HL-60/S4 treated with retinoic acid at 250 ng/mL for 4 days and 3 days (cell line): Measurements from ENCODE around the gene TLN1.

Experiments used
- in situ Hi-C: fragments of 300-500 bp; cut with MboI; formaldehyde crosslinking; loops from 2 replicates; pipeline ENCODE4 v1.7.0; 2022; ENCODE audit warnings: low sequenced_read_pairs

TLN1 gene

GRCh38 chr9:35756275-35757225, 24.6 kb upstream of the TLN1 start:
- in situ Hi-C loops, result no loop called here

- in situ Hi-C loops, result no loop called here
These were observed 23.1 kb upstream of the TLN1 start for GRCh38 chr9:35755071-35755470.

- in situ Hi-C loops, result no loop called here
These were observed 22.3 kb upstream of the TLN1 start, which contains the start of gene MSMP for GRCh38 chr9:35754264-35754663. Gene MSMP (minus strand): TSS chr9:35754276. CDS start chr9:35754129, 147 bp downstream.

GRCh38 chr9:35753466-35753865, 21.5 kb upstream of the TLN1 start:
- in situ Hi-C loops, result no loop called here

GRCh38 chr9:35750256-35750531, 18.2 kb upstream of the TLN1 start:
- in situ Hi-C loops, result no loop called here

- in situ Hi-C loops, result no loop called here
These were observed 17.7 kb upstream of the TLN1 start for GRCh38 chr9:35749515-35750255.

GRCh38 chr9:35748858-35749514, 17.0 kb upstream of the TLN1 start, which contains the start of the genes GBA2 and RGP1:
Gene GBA2 (minus strand): TSS chr9:35749228. CDS start chr9:35748704, 524 bp downstream.
Gene RGP1 (plus strand): TSS chr9:35749287. CDS start chr9:35749756, 469 bp downstream.
- in situ Hi-C loops, result no loop called here

- in situ Hi-C loops, result no loop called here
These were observed 16.4 kb upstream of the TLN1 start for GRCh38 chr9:35748242-35748857.

GRCh38 chr9:35746583-35746982, 14.6 kb upstream of the TLN1 start:
- in situ Hi-C loops, result no loop called here

- in situ Hi-C loops, result no loop called here
These were observed 13.6 kb upstream of the TLN1 start for GRCh38 chr9:35745569-35745968.

- in situ Hi-C loops, result no loop called here
These were observed 12.0 kb upstream of the TLN1 start for GRCh38 chr9:35743880-35744518.

- in situ Hi-C loops, result no loop called here
These were observed 11.5 kb upstream of the TLN1 start for GRCh38 chr9:35743452-35743851.

- in situ Hi-C loops, result no loop called here
These were observed 9.7 kb upstream of the TLN1 start for GRCh38 chr9:35741740-35742139.

GRCh38 chr9:35740243-35740642, 8.2 kb upstream of the TLN1 start:
- in situ Hi-C loops, result no loop called here

- in situ Hi-C loops, result no loop called here
These were observed 6.9 kb upstream of the TLN1 start for GRCh38 chr9:35738924-35739323.

GRCh38 chr9:35738186-35738585, 6.2 kb upstream of the TLN1 start:
- in situ Hi-C loops, result no loop called here

GRCh38 chr9:35737143-35737542, 5.1 kb upstream of the TLN1 start:
- in situ Hi-C loops, result no loop called here

- in situ Hi-C loops, result no loop called here
These were observed 4.2 kb upstream of the TLN1 start for GRCh38 chr9:35736201-35736633.

GRCh38 chr9:35734096-35734495, 2.1 kb upstream of the TLN1 start:
- in situ Hi-C loops, result no loop called here

GRCh38 chr9:35732800-35733541, 976 bp upstream of the TLN1 start:
- in situ Hi-C loops, result no loop called here
